ENCODE measurements around the gene TWF2. TPM values are rescaled to one million over a fixed set of nuclear protein-coding genes. Genes with fewer than 3 reads are reported as not detected.

The TWF2 gene
- total and polyA plus RNA-seq, 12 donors = 13.6 to 95.6 (median 48.4) TPM

GRCh38 chr3:52185837-52186236 is 53.1 kb downstream of the TWF2 start:
- H3K4me3 ChIP-seq = no peak overlapping the region
- H3K27me3 ChIP-seq = no peaks in the 10 kb centered on the region
- DNase-seq = peak in 3 of 7 donors; percentile 3 to 13 (median 12)
- TF ChIP-seq CTCF (IDR thresholded peaks at IDR 0.05) (no peak), POLR2A (IDR thresholded peaks at IDR 0.05) (no peak)
- H3K36me3 ChIP-seq (replicated peaks in 1 of 2) = no peaks in the 10 kb centered on the region
- H3K9me3 ChIP-seq (replicated peaks in 1 of 3) = no peaks in the 10 kb centered on the region
- H3K4me1 ChIP-seq (replicated peaks in 1 of 2) = peaks cover 45 to 47% of the 10 kb centered on the region in 2 donors
- intact Hi-C loops (cut with DNase I) = no loop called here
- no peak overlapping the region for H3K27ac ChIP-seq
- WGBS, 4 donors = 68 to 86% (median 79%) methylated on average over 2 to 3 of the region's 3 CpGs

- WGBS, 4 donors = 87 to 95% (median 93%) methylated on average over 6 of the region's 6 CpGs
- H3K9me3 ChIP-seq (replicated peaks in 1 of 3) = no peaks in the 10 kb centered on the region
- TF ChIP-seq CTCF (IDR thresholded peaks at IDR 0.05) (no peak), POLR2A (IDR thresholded peaks at IDR 0.05) (no peak)
- H3K4me3 ChIP-seq = no peak overlapping the region
- DNase-seq = peak in 1 of 7 donors; percentile 17
- no peak overlapping the region for H3K27ac ChIP-seq
- intact Hi-C loops (cut with DNase I) = no loop called here
- H3K4me1 ChIP-seq (replicated peaks in 1 of 2) = peaks cover 40 to 42% of the 10 kb centered on the region in 2 donors
- H3K27me3 ChIP-seq = no peaks in the 10 kb centered on the region
- no peaks in the 10 kb centered on the region for H3K36me3 ChIP-seq (replicated peaks in 1 of 2)
These were observed 53.6 kb downstream of the TWF2 start for GRCh38 chr3:52185311-52185710.

- TF ChIP-seq CTCF (IDR thresholded peaks at IDR 0.05) (no peak), POLR2A (IDR thresholded peaks at IDR 0.05) (no peak)
- H3K4me3 ChIP-seq = no peak overlapping the region
- intact Hi-C loops (cut with DNase I) = no loop called here
- H3K9me3 ChIP-seq (replicated peaks in 1 of 3) = no peaks in the 10 kb centered on the region
- H3K27ac ChIP-seq = peak overlapping the region in 2 of 5 donors; percentile 89 to 98
- DNase-seq = peak in 2 of 7 donors; percentile 14 to 19
- WGBS, 4 donors = 89 to 95% (median 92%) methylated on average over 6 to 8 of the region's 8 CpGs
- no peaks in the 10 kb centered on the region for H3K27me3 ChIP-seq
- H3K4me1 ChIP-seq (replicated peaks in 1 of 2) = peaks cover 34 to 35% of the 10 kb centered on the region in 2 donors
- no peaks in the 10 kb centered on the region for H3K36me3 ChIP-seq (replicated peaks in 1 of 2)
These were observed 54.3 kb downstream of the TWF2 start for GRCh38 chr3:52184690-52185089.

GRCh38 chr3:52183786-52184445 is 55.0 kb downstream of the TWF2 start:
- TF ChIP-seq CTCF (IDR thresholded peaks at IDR 0.05) (no peak), POLR2A (IDR thresholded peaks at IDR 0.05) (no peak)
- Histone ChIP-seq H3K9me3 (replicated peaks in 1 of 3) (no peaks in the 10 kb centered on the region), H3K4me3 (no peak overlapping the region), H3K27me3 (no peaks in the 10 kb centered on the region), H3K4me1 (replicated peaks in 1 of 2) (peaks cover 26 to 29% of the 10 kb centered on the region in 2 donors), H3K27ac (peak overlapping the region in 3 of 5 donors; percentile 89 to 98 (median 89)), H3K36me3 (replicated peaks in 1 of 2) (no peaks in the 10 kb centered on the region)
- WGBS, 4 donors = 76 to 85% (median 83%) methylated on average over 7 of the region's 7 CpGs
- intact Hi-C loops (cut with DNase I) = no loop called here
- peak in 2 of 7 donors; percentile 1 to 23 for DNase-seq

Measured in adrenal gland (tissue), 12 donors.